HG03521 (cell line): ENCODE data around the gene LCORL.

ENCODE experiments used
- ATAC-seq: cut with Tn5 transposase; IDR thresholded peaks from one replicate; pipeline ENCODE4 v1.9.1; 2021; ENCODE audit warnings: mild to moderate bottlenecking, moderate library complexity; ENCODE audit not compliant: unreplicated experiment

The LCORL gene

DNA sequence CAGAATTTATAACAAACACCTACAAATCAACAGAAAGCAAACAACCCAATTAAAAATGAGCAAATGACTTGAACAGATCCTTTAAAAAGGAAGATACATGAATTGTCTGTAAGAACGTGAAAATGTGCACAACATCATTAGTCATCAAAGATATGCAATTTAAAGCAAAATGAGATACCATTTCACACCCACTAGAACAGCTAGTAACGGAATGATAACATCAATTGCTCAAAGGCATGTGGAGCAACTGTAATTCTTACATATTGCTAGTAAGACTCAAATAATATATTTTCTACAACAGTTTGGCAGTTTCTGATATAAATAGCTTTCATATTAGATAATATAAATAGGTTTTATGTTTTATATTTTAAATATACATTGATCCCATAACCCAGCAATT is 82.5 kb downstream of the LCORL start:
- no peak for ATAC-seq

- ATAC-seq: no peak
Observed at GRCh38 chr4:17934286-17934685, 87.3 kb downstream of the LCORL start.

- no peak for ATAC-seq
Observed at GRCh38 chr4:17933126-17933525, 88.4 kb downstream of the LCORL start.

GRCh38 chr4:17932041-17932440 is 89.5 kb downstream of the LCORL start:
- no peak for ATAC-seq

GRCh38 chr4:17930256-17930655 is 91.3 kb downstream of the LCORL start:
- ATAC-seq: no peak

GRCh38 chr4:17924189-17924588 is 97.4 kb downstream of the LCORL start:
- ATAC-seq: no peak

- no peak for ATAC-seq
Observed at GRCh38 chr4:17921451-17921850, 100.1 kb downstream of the LCORL start.

DNA sequence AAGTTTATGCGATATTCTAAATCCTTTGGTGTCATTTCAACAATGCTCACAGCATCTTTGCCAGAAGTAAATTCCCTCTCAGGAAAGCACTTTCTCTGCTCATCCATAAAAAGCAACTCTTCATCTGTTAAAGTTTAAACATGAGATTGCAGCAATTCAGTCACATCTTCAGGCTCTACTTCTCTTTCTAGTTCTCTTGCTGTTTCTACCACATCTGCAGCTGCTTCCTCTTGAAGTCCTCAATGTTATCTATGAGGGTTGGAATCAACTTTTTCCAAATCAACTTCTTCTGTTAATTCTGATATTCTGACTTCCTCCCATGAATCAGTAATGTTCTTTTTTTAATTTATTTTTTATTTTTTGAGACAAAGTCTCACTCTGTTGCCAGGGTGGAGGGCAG is 100.9 kb downstream of the LCORL start:
- ATAC-seq: no peak

- ATAC-seq: no peak
Observed at GRCh38 chr4:17915439-17915838, 106.1 kb downstream of the LCORL start.

GRCh38 chr4:17912011-17912410 is 109.5 kb downstream of the LCORL start:
- ATAC-seq: no peak

GRCh38 chr4:17911608-17912007 is 109.9 kb downstream of the LCORL start:
- no peak for ATAC-seq

- no peak for ATAC-seq
Observed at GRCh38 chr4:17898553-17899055, 123.0 kb downstream of the LCORL start.

GRCh38 chr4:17895481-17895880 is 126.1 kb downstream of the LCORL start:
- no peak for ATAC-seq

DNA sequence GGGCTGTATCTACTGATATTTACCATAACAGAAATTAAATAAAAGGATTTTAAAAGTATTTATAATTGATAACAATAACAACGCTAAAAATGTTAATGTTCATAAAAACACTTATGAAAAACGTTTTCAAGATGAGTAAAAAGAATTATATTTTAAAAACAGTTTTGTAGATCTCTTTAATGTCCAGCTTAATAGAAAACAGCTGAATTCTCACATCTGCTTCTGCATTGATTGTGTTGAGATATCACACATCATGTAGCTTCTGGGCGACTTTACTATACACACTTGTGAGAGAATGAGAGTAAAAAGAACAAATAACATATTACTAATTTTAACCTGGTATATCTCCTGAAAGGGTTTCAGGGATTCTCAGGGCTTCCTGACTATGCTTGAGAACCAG is 127.1 kb downstream of the LCORL start:
- no peak for ATAC-seq

DNA sequence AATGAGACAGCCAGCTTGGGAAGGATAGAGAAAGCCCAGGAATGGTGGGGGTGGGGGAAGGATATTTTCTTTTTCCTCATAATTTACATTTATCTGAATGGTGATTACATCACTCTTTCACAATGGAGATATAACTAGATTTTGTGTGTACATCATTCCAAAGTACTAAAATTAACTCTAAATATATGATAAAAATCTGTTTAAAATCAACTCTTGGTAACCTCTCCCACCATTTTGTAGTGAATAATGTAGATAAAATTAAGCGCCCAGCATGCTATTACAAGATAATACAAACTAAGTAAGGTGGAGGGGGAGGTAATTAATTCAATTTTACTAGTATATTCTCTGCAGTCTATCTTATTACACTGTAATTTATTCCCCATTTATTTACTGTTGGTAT is 131.9 kb downstream of the LCORL start:
- ATAC-seq: no peak

- no peak for ATAC-seq
Observed at GRCh38 chr4:17884511-17884910, 137.0 kb downstream of the LCORL start.

DNA sequence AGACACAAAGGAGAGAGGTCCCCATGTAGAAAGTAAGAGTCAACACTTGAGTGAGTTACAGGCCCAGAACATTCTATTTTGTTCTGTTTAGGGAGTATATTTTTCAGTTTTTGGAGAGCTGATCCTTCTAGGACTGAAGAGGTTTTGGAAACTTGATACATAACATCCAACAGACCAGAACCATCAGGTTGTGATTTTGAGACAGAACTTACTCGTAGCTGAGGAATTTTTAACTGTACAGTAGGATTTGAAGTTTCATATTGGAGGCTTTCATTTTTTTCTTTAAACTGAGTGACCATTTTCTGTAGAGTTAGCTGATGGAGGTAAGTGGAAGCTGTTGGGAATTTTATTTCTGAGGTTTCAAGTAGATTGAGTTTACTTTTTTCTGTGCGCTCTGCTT is 137.5 kb downstream of the LCORL start:
- no peak for ATAC-seq

DNA sequence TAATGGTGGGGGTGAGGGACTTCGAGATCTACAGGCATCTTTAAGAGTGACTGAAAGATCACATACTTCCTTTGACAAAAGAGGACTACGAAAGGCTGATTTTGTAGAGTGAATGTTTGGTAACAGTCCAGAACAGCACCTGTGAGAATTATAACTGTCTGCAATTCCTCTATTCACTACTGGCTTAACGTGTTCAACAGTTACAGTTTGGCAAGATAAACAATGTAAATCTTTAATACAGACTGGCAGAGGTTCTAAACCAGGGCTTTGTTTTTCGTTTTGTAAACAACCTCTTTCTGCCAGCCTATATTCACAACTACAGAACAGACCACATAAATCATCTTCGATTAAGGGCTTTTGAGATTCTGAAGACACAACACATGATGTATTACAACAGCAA is 143.9 kb downstream of the LCORL start:
- ATAC-seq: no peak

DNA sequence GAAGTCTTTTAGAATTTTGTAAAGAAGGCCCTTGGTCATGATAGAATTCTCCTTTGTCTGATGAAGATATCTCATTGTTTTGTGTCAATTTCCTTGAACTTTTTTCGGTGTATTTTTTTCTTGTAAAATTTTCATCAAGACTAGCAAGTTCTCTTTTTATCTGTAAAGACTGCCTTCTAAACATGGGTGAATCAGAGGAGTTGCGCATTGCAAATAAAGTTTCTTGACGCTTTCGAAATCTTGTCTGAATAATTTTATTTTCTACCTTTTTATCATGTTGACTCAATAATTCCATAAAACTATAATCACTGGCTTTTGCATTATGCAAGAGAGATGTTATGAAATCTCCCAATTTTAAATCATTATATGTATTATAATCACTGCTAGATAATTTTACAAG is 144.6 kb downstream of the LCORL start:
- no peak for ATAC-seq

GRCh38 chr4:17875402-17876070 is 146.0 kb downstream of the LCORL start:
- peak; percentile 89 for ATAC-seq

DNA sequence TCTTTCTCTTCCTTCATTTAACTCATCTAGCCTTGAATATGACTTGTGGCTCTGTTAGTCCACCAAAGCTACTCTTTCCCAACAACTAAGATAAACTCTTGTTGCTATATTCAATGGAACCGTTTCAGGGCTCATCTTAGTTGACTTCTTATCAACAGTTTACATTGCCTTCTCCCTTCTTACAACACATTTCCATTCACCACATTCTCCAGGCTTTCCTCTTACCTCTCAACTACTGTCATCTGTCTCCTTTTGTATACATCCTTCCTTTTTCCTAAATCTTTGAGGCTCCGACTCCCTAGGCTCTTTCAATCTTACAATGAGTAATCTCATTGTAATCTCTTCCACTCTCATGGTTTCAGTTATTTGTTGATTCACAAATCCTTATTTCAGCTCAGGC is 152.2 kb downstream of the LCORL start:
- no peak for ATAC-seq

DNA sequence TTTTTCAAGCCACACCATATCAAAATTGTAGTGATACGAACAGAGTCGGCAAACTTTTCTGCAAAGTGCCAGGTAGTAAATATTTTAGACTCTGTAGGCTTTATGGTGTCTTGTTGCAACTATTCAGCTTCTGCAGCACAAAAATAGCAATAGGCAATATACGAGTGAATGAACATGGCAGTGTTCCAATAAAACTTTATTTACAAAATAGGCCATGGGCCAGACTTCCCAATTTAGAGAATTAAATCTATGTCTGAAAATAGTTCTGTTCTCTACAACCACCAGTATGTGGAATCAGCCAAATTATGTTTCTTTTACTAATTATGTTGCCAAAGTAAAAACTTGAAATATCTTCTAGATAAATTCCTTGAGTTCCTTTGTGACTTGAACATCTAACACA is 154.3 kb downstream of the LCORL start:
- ATAC-seq: no peak

DNA sequence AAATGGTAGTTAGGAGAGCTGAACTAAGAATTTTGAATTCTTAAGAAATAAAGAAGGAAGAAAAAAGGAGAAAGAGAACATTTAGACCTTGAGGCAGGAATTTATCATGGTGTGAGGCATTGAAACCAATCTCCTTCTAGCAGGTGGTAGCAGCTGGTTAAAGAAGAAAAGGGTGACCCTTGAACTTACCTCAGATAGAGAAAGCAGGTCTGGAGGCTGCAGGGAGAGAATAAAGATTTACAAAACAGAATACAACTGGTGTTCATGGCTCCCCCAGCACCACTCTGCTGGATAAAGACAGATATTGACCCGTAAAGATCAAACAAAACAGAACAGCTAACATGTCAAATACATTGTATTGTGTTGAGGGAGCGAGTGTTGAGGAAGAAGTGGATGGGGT is 154.7 kb downstream of the LCORL start:
- ATAC-seq: no peak
